ENCODE measurements around the gene HSD3B7.

DNA sequence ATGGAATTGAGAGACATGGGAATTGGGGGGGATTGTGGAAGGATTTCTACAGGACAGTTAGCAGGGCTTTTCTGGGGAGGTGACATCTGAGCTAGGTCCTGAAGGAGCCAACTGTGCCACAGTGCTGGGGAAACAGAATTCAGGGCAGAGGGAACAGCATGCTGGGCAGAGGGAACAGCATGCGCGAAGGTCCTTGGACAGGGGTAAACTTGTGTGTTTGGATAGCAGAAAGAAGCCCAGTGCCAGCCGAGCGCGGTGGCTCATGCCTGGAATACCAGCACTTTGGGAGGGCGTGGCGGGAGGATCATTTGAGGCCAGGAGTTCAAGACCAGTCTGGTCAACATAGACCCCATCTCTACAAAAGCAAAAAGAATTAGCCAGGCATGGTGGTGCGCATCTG, 21.6 kb downstream of the HSD3B7 start:
- TF ChIP-seq YY1 (IDR thresholded peaks at IDR 0.05; ENCODE audit: low read depth), result no peak
- TF ChIP-seq, protein P1, sequence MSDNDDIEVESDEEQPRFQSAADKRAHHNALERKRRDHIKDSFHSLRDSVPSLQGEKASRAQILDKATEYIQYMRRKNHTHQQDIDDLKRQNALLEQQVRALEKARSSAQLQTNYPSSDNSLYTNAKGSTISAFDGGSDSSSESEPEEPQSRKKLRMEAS (IDR thresholded peaks at IDR 0.05), result no peak
- no peak for TF ChIP-seq TAF1 (IDR thresholded peaks at IDR 0.05; ENCODE audit: low read depth)

Data from Ishikawa (cell line).